ENCODE measurements around the gene CCDC91.

- no peak for TF ChIP-seq CTCF (IDR thresholded peaks at IDR 0.05)
- TF ChIP-seq POLR2A (IDR thresholded peaks at IDR 0.05) = no peak
These were observed 293.9 kb downstream of the CCDC91 start for GRCh38 chr12:28484156-28484555.
